ENCODE data around the gene ZNF213.
A peak's percentile ranks its signal among the peaks of the same experiment; 100 is the strongest.

ZNF213 gene

DNA sequence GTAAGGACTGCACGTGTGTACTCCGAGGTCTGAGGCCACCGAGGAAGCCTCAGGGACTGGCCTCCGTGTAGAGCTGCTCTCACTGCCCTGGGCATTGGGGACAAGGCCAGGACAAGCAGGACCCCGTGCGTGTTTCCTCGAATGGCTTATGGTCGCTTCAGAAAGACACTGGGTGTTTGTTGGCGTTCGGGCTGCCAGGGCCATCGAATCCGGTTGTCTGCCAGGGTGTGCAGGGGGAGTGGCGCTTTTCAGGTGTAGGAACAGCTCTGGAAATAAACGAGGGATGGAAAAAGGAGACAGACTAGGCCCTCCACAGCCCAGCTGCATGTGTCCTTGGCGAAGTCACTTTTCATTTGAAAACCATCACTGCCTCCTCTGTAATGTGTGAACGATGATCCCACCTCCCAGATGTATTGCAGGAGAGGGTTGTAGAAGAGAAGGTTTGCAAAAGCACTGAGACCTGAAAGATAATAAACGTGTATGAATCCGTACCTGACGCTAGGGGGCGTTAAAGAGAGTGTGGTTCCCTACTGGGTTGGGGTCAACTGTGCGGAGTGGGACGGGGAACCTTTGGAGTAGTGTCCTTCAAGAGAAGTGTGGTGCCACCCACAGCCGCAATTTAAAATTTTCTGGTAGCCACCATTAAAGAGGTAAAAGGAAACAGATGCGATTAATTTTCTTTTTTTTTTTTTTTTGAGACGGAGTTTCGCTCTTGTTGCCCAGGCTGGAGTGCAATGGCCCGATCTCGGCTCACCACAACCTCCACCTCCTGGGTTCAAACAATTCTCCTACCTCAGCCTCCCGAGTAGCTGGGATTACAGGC, 33.6 kb upstream of the ZNF213 start:
- DNase-seq = no peak

DNA sequence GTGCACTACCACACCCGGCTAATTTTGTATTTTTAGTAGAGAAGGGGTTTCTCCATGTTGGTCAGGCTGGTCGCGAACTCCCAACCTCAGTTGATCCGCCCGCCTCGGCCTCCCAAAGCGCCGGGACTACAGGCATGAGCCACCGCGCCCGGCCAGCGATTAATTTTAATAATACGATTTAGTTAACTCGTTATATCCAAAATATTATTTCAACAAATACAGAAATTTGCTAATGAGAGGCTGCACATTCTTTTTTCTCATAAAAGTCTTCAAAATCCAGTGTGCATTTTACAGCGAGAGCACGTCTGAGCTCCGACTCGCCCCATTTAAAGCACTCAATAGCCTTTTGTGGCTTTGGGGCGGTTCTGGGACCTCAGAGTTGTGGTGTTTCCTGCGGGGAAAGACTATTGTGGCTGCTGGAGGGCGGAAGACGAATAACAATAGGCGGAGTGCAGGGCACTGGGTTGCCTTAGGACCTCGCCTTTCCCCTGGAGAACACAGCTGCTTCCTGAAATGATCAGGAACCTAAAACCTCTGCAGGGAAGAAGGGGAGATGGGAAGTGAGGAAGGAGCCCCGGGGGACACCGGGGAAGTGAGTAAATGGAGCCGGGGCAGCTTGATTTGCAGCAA, 32.9 kb upstream of the ZNF213 start:
- DNase-seq = peak; percentile 39

DNA sequence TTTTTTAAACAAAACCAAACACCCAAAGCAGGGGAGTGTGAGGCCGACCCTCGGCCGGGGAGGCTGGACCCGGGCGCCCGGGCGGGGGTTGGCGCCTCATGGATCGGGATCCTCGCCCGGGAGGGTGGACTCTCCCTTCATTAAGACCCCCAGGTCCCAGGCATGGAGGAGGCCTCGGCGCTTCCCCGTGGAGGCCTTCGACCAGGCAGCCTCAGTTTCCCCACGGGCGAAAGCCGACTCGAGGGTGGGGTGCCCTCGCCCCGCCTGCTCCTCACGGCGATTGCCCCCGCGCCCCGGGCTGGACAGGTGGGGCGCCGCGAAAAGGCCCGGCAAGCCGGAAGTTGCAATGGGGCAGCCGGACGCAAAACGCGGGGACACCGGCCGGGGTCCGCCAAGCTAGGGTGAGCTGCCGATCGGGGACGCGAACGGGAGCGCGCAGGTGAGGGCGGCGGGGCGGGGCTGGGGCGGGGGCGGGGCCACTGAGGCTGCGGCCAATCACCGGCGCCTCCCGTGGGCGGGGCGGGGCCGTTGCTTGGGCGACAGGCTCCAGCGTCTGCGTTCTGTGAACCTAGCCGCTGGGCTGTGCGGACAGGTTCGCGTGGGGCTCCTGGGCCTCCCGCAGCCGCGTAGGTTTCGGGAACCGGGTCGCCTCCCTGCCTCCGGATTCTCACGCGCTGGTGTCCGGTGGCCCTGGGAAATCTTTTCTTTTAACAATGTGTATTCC, 28.5 kb upstream of the ZNF213 start:
- DNase-seq = peak; percentile 62

DNA sequence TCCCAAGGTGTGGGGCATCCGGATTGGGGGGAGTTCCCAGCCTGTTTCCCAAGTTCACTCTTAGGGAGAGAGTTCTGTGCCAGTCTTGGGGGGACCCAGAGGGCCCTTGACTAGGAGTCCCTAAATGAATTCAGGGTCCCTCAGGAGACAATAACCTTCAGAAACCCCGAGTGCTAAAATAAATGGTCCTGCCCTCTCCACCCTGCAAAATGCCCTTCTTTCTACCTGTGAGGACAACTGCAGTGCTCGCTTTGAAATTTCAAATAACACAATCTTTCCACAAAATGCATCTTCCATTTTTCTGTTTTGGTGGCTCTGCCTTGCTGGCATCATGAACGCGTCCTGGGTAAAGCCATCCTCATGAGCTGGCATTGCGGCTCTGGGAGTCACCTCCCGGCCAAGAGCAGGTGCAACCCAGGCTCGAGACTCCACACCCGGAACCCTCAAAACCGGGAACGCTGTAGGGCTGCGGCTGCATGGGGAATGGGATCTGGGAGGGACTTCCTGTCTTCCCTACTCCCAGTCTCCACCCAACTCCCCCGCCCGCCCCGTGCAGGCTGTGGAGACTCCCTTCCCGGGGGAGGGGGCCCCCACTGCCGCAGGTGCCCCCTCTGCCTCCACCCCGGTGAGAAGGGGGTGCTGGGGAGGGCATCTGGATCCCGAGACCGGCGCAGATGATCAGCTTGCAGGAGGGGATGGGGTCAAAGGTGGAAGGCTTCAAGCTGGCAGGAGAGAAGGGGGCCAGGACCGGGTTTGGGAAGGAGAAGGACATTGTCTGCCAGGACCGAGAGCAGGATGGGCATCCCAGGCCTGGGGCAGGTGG, 22.6 kb upstream of the ZNF213 start, which contains the start of gene ZNF205:
ZNF205 (plus strand) TSS at position 529 of the 823 bp plus-strand sequence. CDS start 845 bp downstream, outside the sequence.
- DNase-seq = peak; percentile 74

DNA sequence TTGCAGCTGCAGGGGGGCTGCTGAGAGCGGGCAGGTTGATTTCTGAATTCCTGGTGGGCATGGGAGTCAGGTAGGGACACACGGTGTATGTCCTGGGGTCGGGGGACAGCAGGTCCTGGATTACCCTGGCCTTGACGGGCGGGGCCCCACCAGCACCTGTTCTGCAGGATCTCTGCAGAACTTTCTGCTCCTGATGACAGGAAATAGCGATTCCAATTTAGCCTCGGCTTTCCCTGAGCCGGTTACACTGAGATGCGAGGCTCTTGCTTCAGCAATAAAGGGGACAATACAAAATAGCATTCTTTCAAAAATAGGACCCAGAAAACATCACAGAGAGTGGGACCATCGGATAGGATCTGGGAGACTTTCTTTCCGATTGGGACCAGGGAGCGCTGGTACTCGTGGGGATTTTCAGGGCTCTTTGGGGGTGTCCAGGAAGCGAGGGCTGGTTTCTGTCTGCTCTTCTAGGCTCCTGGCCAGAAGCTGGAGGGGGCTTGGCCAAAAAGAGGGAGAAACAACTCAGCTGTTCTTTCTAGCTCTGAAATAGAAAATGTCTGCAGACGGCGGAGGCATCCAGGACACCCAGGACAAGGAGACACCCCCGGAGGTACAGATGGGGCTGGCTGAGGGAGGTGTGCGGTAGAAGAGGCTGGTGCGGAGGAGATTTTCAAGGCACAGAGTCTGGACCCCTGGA, 21.8 kb upstream of the ZNF213 start:
- no peak for DNase-seq

DNA sequence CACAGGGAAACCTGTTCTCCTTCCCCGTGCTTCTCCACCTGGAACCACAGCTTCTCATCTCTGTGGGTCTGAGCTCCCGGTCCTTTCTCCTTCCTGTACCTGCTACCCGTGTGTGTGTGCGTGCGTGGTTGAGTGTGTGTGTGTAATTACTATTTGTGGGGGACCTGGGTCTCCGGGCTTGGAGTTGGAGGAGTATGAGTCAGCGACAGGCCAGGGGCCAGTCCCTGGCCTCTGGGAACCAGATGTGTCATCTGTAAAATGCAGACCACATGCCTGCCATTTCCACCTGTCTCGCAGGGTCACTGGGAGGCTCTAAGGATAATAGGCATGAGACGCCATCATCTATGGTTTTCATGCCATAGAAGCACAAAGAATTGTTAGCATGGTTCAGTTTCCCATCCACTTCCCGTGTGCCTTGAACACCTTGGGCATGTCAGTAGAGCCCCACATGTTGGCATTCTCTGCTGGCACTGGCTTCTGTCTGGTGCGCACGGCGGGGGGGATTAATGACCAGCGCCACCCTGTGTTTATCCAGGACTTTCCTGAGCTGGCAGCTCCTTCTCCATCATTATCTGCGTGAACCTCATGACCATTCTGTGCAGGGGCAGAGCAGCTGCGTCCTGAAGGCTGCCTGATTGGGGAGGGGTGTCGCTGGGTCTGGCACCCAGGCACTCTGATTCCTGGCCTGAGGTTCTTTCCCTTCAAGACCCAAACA, 20.9 kb upstream of the ZNF213 start:
- DNase-seq = no peak

DNA sequence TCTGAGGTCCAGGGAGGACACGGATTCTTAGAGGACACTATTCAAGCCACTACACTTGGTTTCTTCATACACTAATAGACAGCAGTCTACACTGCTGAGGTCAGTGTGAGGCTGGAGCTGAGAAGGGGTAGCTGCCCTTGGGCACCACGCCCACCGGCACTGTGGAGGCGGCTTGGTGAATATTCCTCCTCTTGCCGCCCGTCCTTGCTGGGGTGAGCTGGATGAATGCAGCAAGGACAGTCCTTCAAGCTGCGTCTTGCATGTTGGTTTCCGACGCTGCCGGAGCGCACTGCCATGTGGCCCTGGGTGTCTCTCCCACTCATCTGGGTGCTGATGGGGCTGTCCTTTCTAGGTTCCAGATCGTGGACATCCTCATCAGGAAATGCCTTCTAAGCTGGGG, 19.8 kb upstream of the ZNF213 start:
- no peak for DNase-seq

DNA sequence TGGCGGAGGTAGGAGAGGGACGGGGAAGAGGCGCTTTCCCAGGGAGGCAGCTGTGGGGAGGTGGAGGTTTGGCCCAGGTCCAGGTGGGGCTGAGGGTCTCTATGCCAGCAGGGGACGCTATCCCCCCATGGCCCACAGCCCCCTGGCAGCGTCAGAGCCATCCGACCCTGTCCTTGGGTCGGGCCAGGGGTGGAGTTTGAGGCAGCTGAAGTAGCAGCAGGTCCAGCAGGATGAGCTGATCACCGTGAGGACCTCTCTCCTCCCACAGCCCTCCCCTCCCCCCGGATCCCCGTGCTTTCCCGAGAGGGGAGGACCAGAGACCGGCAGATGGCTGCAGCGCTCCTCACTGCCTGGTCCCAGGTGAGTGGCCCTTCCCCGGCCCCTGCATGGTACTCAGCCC, 19.3 kb upstream of the ZNF213 start:
- no peak for DNase-seq

DNA sequence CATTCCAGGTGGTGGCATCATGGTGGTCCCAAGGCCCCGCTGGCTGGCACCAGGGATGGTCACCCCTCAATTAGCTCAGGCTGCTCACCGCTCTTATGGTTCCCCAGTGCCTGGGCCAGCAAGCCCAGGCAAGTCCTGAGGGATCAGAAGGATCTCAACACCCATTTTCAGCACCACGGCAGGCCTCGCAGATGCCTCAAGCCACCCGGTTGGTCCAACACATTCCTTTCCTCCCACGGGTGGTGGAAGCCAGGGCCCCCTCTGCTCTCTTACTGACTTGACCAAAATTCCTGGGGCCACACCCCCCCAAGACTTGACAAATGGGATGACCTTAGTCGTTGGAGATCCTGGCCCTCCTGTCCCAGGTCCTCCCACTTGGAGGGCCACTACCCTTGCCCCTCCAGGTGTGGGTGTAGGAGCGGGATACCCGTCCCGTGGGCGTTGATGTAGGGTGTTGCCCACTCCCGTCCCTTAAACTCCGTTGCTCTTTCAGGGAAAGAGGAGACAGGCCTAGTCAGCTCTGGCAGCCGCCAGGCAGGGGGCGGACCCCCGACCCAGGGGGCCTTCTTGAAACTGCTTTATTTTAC, 16.5 kb upstream of the ZNF213 start:
- DNase-seq = no peak

DNA sequence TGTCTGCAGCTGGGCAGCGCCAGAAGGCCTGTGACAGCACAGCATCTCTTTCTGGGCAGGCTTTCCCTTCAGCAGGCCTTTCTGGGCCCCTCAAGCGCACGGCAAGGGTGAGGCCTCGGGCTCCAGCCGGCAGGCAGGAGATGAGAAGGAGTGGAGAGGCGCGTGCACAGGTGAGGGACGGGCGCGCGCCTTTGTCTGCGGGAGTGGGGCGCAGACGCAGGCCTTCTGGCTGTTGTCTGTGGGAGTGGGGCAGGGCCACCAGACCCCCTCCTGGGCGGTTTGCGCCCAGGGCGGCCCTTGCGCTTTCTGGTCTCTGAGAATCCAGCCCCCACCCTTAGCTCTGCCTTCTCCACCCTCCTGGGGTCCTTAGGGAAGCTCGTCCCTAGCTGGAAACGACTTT, 16.0 kb upstream of the ZNF213 start:
- no peak for DNase-seq

DNA sequence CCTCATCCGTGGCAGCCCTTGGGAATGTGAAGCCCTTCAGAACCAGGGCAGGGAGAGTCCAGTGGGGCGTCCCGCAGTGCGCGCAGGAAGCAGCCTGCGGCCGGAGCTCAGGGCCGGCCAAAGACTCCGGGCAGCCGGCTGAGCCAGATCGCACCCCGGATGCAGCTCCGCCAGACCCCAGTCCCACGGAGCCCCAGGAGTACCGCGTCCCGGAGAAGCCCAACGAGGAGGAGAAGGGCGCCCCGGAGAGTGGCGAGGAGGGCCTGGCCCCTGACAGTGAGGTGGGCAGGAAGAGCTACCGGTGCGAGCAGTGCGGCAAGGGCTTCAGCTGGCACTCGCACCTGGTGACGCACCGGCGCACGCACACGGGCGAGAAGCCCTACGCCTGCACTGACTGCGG, 15.5 kb upstream of the ZNF213 start:
- DNase-seq = no peak

DNA sequence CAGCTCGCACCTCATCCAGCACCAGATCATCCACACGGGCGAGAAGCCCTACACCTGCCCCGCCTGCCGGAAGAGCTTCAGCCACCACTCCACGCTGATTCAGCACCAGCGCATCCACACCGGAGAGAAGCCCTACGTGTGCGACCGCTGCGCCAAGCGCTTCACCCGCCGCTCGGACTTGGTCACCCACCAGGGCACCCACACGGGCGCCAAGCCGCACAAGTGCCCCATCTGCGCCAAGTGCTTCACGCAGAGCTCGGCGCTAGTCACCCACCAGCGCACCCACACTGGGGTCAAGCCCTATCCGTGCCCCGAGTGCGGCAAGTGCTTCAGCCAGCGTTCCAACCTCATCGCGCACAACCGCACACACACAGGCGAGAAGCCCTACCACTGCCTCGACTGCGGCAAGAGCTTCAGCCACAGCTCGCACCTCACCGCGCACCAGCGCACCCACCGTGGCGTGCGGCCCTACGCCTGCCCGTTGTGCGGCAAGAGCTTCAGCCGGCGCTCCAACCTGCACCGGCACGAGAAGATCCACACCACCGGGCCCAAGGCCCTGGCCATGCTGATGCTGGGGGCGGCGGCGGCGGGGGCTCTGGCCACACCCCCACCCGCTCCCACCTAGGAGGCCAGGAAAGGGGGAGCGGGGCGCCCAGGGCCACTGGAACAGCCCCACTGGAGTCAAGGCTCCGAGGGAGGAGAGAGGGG, 15.0 kb upstream of the ZNF213 start:
- DNase-seq = no peak

DNA sequence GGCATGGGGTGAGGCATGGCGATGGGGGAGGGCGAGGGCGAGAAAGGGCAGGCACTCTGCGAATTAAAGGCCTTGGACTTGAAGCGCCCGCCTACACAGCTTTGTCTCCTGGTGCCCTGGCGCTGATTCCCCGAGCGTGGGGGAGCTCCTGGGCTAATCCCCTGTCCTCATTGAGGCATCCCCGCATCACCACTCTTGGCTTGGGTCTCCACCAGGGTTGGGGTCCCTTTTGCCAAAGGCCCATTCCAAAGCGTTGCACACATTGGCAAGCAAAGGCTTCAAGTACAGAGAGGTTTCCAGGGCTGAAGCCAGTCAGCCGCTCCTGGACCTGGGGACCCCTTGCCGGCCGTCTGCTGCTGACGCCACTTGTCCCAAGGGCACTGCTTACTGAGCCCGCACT, 14.4 kb upstream of the ZNF213 start:
- no peak for DNase-seq

DNA sequence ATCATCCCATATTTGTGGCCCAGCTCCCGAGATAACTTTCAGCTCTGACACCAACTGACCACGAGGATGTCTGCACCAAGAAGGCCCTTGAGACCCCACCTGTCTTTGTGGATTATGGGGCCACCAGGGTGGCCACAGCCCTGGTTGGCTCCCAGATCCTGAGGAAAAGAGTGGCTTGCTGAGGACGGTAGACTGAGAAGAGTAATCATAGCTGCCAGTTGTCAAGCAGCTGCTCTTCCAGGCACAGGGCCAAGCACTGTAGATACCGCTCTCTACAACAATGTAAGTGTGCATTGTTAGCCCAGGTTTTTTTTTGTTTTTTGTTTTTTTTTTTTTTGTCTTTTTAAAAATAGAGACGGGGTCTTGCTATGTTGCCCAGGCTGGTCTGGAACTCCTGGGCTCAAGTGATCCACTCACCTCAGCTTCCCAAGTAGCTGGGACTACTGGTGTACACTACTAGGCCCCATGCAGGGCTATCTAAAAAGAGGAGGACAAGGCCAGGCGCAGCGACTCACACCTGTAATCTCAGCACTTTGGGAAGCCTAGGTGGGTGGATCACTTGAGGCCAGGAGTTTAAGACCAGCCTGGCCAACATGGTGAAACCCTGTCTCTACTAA, 12.9 kb upstream of the ZNF213 start:
- DNase-seq = no peak

DNA sequence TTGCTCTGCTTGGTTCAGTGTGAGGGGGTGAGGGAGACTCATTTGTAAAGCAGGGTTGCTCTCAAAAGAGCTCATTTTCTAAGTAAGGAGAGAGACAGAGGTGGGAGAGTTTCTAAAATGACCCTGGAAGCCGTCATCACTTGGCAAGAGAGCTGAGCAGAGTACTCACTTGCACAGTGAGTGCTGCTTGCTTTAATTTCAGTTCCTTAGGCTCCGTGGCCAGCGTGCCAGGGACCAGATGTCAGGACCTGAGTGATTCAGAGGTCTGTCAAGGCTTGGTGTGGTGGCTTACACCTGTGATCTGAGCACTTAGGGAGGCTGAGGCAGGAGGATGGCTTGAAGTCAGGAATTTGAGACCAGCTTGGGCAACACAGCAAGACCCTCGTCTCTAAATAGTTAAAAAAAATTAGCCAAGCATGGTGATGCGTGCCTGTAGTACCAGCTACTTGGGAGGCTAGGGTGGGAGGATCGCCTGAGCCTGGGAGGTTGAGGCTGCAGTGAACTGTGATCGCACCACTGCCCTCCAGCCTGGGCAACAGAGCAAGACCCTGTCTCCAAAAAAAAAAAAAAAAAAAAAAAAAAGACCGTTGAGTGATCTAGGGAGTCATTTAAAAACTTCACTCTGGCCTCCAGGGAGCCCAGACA, 11.8 kb upstream of the ZNF213 start:
- no peak for DNase-seq

DNA sequence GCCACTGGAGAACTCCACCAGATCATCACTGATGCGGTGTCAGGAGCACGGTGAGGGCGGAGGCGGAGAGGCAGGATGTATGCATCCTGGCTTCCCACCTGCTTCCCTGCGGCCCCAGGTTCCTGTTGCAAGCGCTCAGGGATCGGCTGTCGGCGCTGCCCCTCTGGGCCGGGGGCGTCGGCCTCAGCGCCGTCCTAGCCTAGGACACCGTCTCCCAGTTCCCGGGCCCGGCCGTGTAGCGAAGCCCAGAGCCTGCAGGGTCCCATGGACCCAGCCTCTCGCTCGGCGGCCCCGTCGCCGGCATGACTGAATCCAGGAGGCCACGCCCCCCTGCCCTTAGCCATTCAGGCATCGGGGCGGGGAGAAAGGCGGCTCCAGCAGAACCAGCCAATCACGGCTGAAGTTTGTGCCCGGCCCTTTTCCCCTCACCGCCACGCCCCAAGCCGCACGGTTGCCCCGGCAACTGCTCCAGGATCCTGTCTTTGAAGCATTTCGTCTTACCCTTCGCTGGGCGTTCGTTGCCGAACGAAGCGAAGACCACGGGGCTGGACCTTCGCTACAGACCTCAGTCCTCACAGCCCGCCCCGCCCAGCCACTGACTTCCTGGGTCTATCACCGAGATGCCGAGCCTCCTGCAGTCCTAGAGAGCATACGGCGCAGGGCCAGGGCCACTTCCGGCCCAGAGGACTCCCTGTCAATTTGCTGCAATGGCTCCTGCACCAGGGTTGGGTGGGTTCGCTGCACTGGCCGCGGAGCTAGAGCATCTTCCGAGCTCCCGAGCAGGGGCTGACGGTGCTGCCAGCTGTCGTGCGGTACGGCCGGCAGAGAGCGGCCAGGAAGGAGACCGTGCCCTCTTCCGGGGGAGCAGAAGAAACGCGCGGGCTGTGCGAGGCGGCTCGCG, 10.6 kb upstream of the ZNF213 start:
- peak; percentile 93 for DNase-seq

DNA sequence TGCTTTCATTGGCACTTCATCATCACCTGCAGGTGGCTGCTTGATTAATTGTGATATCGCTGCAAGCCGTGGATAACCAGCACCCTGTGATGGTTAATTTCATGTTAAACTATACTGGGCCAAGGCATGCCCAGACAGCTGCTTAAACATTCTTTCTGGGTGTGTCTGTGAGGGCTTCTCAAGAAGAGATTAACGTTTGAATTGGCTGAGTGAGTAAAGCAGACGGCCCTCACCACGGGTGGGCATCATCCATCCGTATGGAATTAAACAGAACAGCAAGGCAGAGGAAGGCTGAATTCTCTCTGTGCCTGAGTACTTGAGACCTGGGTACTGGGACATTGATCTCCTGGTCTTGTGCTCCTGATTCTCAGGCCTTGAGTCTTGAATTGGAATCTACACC, 7.1 kb upstream of the ZNF213 start:
- no peak for DNase-seq

Data from DMS79 treated with DMSO at 0.1 percent for 48 hours (cell line).